Activated CD8-positive, alpha-beta memory T cell treated with anti-CD3 and anti-CD28 coated beads, Interleukin-2, amount 50 U/mL, for 24 hours (primary cell): ENCODE data around the gene AMZ1.

Source experiments
- DNase-seq: peaks from one replicate; pipeline ENCODE4 v3.0.0-alpha.2; 2020; ENCODE audit errors: extremely low read depth

AMZ1 gene

GRCh38 chr7:2651847-2652735 is 35.9 kb upstream of the AMZ1 start:
- no peak for DNase-seq

- DNase-seq, result no peak
Measured at GRCh38 chr7:2652736-2653060, 35.3 kb upstream of the AMZ1 start.

GRCh38 chr7:2654059-2654458 is 33.9 kb upstream of the AMZ1 start:
- DNase-seq, result no peak

GRCh38 chr7:2655870-2656614 is 32.0 kb upstream of the AMZ1 start:
- no peak for DNase-seq

- no peak for DNase-seq
Measured at GRCh38 chr7:2657208-2657607, 30.8 kb upstream of the AMZ1 start.

GRCh38 chr7:2657920-2658671 is 29.9 kb upstream of the AMZ1 start:
- no peak for DNase-seq

- DNase-seq, result no peak
Measured at GRCh38 chr7:2658941-2659340, 29.1 kb upstream of the AMZ1 start.

GRCh38 chr7:2659556-2660358 is 28.2 kb upstream of the AMZ1 start:
- DNase-seq, result no peak

GRCh38 chr7:2660359-2661095 is 27.5 kb upstream of the AMZ1 start:
- no peak for DNase-seq

GRCh38 chr7:2661096-2661449 is 26.9 kb upstream of the AMZ1 start:
- DNase-seq, result no peak

GRCh38 chr7:2661602-2662272 is 26.3 kb upstream of the AMZ1 start:
- no peak for DNase-seq

GRCh38 chr7:2662273-2663120 is 25.5 kb upstream of the AMZ1 start:
- no peak for DNase-seq

- no peak for DNase-seq
Measured at GRCh38 chr7:2663121-2663886, 24.7 kb upstream of the AMZ1 start.

- no peak for DNase-seq
Measured at GRCh38 chr7:2663960-2664359, 24.0 kb upstream of the AMZ1 start.

GRCh38 chr7:2665359-2665791 is 22.6 kb upstream of the AMZ1 start:
- DNase-seq, result no peak

GRCh38 chr7:2666155-2666554 is 21.8 kb upstream of the AMZ1 start:
- DNase-seq, result no peak

GRCh38 chr7:2666588-2667250 is 21.3 kb upstream of the AMZ1 start:
- DNase-seq, result no peak

- DNase-seq, result no peak
Measured at GRCh38 chr7:2667843-2668242, 20.2 kb upstream of the AMZ1 start.
